ENCODE measurements around the gene C9orf78.
A peak's percentile ranks its signal among the peaks of the same experiment; 100 is the strongest.
"Not testable (repeated sequence)": the region's sequence is repeated elsewhere in the genome, so short reads cannot be mapped to it uniquely, and the experiment has no call there.

C9orf78 gene

DNA sequence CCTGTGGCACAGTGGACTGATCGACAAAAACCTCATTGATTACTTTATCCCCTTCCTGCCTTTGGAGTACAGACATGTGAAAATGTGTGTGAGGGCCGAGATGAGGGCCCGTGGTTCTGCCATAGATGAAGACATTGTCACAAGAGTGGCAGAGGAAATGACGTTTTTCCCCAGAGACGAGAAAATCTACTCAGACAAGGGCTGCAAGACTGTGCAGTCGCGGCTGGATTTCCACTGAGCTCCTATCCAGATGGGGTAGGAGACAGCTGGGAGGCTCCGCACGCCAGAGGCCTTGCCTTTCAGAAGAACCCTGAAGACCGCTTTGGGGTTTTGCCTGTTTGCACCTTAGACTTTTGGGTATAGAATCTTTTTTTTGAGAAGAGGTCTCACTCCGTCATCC, 25.7 kb downstream of the C9orf78 start:
- DNase-seq = no peak

DNA sequence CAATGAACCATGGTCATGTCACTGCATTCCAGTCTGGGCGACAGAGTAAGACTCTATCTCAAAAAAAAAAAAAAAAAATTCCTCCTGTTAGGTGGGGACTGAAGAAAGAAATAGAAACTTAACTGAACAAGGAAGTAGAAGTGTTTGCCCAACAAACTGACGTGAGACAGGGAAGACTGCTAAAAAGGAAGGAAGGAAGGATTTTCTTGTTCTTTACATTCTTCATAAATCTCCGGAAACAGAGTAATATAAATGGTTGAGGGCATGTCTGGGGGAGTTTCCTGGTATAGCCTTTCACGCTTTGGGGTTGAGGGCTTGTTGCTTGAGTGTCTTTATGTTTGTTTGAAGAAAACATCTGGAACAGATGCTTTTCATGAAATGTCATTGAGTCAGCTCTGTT, 29.0 kb downstream of the C9orf78 start:
- no peak for DNase-seq

DNA sequence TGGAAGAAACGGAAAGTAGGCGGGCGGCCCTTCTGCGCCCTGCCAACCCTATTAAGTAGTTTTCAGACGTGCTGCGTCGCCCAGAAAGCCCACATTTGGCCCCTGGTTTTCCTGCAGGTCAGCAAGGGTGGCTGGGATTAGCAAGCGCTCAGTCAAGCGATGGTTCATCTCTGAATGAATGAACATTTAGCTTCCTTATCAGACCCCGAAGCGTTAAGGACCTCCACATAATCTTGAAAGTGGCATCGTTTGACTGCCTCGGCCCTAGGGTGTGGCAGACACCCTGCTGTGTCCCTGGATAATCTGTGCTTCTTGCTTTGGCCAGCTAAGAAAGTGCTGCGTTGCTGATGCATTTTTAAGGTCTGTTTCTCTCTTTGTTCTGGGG, 31.4 kb downstream of the C9orf78 start:
- DNase-seq = no peak

DNA sequence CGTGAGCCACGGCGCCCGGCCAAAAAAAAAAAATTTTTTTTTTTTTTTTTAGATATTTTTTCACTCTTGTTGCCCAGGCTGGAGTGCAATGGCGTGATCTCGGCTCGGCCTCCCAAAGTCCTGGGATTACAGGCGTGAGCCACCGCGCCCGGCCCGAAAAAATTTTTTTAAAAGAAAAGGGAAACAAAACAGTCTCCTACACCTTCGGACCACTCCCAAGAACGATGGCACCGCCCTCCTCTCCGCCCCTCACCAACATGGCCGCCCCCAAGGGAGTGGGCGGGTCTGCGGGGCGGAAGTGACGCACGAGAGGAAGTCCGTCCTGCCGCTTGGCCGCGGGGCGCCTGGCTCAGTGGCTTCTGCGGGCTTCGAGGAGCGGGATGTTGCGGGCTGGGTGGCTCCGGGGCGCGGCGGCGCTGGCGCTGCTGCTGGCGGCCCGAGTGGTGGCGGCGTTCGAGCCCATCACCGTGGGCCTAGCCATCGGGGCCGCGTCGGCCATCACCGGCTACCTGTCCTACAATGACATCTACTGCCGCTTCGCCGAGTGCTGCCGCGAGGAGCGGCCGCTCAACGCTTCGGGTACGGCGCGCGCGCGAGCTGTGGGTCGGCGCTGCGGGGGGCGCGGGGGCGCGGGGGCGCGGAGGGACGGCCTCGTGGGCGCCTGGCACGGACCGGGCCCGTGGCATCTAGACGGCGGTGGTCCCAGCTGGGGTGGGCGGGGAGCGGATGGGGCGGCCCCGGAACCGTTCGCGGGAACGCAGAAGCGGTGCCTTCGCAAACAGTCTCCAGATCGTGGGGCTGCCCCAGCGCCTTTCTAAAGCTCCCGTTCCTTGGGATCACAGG, 32.0 kb downstream of the C9orf78 start, which contains the start of gene TOR1B:
Gene TOR1B (plus strand): TSS at position 352 of the 843 bp plus-strand sequence. CDS start 29 bp downstream, at position 381.
- peak; percentile 99 for DNase-seq

DNA sequence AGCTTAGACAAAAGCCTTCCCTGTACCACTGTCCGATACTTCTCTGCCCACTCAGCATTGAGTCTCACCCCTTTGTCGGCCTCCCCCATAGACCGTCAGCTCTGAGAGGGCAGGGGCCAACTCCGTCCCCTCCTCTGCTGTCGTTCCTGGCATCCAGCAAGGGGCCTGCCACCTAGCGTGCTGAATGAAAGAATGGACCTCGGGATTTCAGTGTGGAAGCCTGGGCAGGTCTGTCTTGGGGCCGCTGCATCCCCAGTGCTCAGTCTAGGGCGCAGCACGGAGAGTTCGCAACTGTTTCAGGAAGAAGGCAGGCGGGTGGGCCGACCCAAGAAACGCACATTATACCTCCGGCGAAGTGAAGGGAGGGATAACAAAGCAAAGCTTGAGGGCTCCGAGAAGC, 33.6 kb downstream of the C9orf78 start:
- DNase-seq = no peak

DNA sequence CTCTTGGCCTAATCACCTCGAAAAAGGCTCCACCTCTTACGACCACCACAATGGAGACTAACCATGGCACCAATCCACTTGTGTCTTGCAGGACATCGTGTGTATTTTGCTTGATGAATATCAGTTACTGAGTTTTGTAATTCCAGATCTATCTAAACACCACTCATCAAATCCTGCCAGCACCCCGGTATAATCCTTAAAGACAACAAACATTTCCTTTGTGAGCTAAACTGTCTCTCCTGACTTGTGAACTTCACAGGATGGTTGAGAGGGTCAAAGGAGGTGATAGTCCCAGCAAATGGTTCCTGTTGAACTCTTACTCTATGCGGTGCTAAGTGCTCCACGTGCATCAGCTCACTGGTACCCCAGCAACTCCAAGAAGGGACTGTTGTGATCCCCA, 36.1 kb downstream of the C9orf78 start:
- DNase-seq = no peak

- DNase-seq = not testable (repeated sequence)
These were observed 39.0 kb downstream of the C9orf78 start for GRCh38 chr9:129796029-129796428.

GRCh38 chr9:129794549-129794948, 40.5 kb downstream of the C9orf78 start:
- DNase-seq = no peak

DNA sequence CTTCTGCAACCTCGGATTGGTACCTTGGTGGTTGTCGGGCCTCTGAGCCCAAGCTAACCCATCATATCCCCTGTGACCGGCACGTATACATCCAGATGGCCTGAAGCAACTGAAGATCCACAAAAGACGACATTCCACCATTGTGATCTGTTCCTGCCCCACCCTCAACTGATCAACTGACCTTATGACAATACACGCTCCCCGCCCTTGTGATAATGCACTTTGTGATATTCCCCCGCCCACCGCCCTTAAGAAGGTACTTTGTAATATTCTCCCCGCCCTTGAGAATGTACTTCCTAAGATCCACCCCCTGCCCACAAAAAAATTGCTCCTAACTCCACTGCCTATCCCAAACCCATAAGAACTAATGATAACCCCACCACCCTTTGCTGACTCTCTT, 48.6 kb downstream of the C9orf78 start:
- DNase-seq = no peak

DNA sequence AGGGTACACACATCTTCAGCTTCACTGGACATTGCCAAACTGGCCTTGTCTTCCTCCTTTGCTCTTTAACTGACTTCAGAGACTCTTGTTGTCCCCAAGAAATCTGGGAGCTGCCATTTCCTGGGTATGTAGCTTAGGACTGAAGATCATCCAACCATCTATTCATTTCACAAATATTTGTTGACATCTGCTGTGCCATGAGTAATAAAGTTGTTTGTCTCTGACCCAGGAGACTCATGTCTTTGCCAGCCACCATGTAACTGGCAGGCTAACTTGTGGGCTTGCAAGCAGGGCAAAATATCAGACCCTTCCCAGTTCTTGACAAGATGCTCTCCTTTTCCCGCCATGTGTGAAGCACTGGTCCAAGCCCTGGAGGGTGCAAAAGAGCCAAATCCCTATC, 49.2 kb downstream of the C9orf78 start:
- DNase-seq = no peak

GRCh38 chr9:129784970-129785369, 50.1 kb downstream of the C9orf78 start:
- DNase-seq = not testable (repeated sequence)

DNA sequence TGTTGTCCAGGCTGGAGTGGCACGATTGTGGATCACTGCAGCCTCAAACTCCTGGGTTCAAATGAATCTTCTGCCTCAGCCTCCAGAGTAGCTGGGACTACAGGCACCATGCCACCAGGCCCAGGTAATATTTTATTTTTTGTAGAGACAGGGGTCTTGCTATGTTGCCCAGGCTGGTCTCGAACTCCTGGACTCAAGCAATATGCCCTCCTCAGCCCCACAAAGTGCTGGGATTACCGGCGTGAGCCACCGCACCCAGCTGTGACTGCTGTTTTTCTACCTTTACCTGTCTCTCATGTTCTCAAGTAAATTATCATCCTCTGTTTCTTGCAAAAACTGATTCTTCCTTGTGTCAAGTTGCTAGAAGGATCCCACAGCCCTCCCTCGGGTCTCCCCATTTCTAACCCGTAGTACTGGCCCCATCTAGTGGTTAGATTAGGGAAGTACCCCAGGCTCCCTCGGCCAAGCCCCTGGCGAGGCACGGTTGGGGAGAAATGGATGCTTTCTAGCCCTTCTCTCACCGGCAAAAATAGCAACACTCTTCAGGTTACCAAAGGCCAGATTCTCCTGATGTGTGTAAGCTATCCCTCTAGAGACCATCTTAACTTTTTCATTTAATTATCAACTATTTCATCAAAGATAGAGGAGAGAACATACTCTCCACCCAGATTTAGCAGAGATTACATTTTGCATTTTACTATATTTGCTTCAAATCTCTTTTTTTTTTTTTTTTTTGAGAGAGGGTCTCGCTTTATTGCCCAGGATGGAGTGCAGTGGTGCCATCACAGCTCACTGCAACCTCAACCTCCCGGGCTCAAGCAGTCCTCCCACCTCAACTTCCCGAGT, 51.3 kb downstream of the C9orf78 start:
- peak; percentile 87 for DNase-seq

GRCh38 chr9:129781981-129782380, 53.1 kb downstream of the C9orf78 start:
- no peak for DNase-seq

DNA sequence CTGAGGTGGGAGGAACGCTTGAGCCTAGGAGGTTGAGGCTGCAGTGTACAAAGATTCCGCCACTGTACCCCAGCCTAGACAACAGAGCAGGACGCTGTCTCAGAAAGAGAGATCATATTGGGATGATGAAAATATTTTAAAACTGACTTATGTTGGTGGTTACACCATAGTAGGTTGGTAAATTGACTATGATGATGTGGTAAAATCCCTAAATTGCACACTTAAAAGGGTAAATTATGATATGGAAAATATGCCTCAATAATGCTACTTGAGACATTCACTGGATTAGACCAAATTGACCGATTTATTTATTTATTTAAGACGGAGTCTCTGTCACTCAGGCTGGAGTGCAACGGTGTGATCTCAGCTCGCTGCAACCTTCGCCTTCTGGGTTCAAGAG, 53.9 kb downstream of the C9orf78 start:
- no peak for DNase-seq

DNA sequence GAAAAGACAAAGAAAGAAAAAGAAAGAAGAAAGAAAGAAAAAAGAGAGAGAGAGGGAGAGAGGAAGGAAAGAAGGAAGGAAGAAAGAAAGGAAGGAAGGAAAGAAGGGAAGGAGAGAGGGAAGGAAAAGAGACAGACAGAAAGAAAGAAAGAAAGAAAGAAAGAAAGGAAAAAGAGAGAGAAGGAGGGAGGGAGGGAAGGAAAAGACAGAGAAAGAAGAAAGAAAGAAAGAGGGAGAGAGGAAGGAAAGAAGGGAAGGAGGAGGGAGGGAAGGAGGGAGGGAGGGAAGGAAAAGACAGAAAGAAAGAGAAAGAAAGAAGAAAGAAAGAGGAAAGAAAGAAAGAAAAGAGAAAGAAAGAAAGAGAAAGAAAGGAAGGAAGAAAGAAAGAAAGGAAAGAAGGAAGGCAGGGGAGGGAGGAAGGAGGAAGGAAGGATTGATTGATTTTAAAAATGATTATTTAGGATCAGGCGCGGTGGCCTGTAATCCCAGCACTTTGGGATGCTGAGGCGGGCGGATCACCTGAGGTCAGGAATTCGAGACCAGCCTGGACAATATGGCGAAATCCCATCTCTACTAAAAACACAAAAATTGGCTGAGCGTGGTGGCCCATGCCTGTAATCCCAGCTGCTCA, 55.4 kb downstream of the C9orf78 start:
- no peak for DNase-seq

DNA sequence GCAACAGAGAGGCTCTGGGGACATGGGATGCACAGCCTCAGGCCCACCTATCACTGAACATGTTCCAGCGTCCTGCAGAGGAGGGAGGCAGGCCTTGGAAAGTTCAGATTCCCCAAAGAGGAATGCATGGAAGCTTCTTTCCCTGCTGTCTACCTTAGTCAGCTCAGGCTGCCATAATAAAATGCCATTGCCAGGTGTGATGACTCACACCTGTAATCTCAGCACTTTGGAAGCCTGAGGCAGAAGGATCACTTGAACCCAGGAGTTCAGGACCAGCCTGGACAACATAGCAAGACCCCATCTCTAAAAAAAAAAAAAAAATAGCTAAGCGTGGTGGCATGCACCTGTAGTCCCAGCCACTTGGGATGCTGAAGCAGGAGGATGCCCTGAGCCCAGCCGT, 56.6 kb downstream of the C9orf78 start:
- DNase-seq = no peak

GRCh38 chr9:129777769-129778130, 57.3 kb downstream of the C9orf78 start:
- DNase-seq = no peak
